GM23338 (cell line): ENCODE measurements around the gene ZNF334. TPM values are rescaled to one million over a fixed set of nuclear protein-coding genes. Genes with fewer than 3 reads are reported as not detected.

Experiments
- ATAC-seq: fragments of 200-7000 bp; cut with Tn5 transposase; 3 replicates; pipeline ENCODE4 v1.9.1; 2020
- DNase-seq: peaks from one replicate; pipeline ENCODE4 v3.0.0-alpha.2; 2015; ENCODE audit warnings: low spot score
- H2AFZ ChIP-seq: fragments of 200-600 bp; sonication (generic); 2 replicates; pipeline ENCODE4 v1.8.0; 2016; ENCODE audit warnings: antibody characterized with exemption, mild to moderate bottlenecking, moderate library complexity
- H3F3A ChIP-seq: fragments of 200-600 bp; sonication (generic); replicated peaks from 2 replicates; pipeline ENCODE4 v1.8.0; 2017; ENCODE audit warnings: antibody characterized with exemption, mixed run types, low read depth
- H3K27ac ChIP-seq: fragments of 200-600 bp; sonication (generic); 2 replicates; pipeline ENCODE4 v1.6.1; 2016; ENCODE audit warnings: low read depth
- H3K27me3 ChIP-seq: fragments of 200-600 bp; sonication (generic); 2 replicates; pipeline ENCODE4 v1.8.0; 2016; ENCODE audit warnings: mild to moderate bottlenecking, mixed run types, moderate library complexity; ENCODE audit not compliant: insufficient read depth
- H3K36me3 ChIP-seq: fragments of 200-600 bp; sonication (generic); 2 replicates; pipeline ENCODE4 v1.8.0; 2016; ENCODE audit warnings: mild to moderate bottlenecking; ENCODE audit not compliant: insufficient read depth
- H3K4me1 ChIP-seq: fragments of 200-600 bp; sonication (generic); 2 replicates; pipeline ENCODE4 v1.8.0; 2016; ENCODE audit warnings: mild to moderate bottlenecking, moderate library complexity; ENCODE audit not compliant: insufficient read depth
- H3K4me2 ChIP-seq: fragments of 200-600 bp; sonication (generic); 2 replicates; pipeline ENCODE4 v1.7.1; 2017; ENCODE audit warnings: mixed run types
- H3K4me3 ChIP-seq: fragments of 200-600 bp; sonication (generic); 2 replicates; pipeline ENCODE4 v1.6.1; 2016; ENCODE audit warnings: mixed run types
- H3K79me2 ChIP-seq: fragments of 200-600 bp; sonication (generic); replicated peaks from 2 replicates; pipeline ENCODE4 v1.8.0; 2017; ENCODE audit warnings: mild to moderate bottlenecking; ENCODE audit not compliant: insufficient read depth
- H3K9me2 ChIP-seq: fragments of 200-600 bp; sonication (generic); 2 replicates; pipeline ENCODE4 v1.8.0; 2017; ENCODE audit not compliant: insufficient read depth
- H4K20me1 ChIP-seq: fragments of 200-600 bp; sonication (generic); replicated peaks from 2 replicates; pipeline ENCODE4 v1.8.0; 2017; ENCODE audit warnings: mild to moderate bottlenecking; ENCODE audit not compliant: insufficient read depth
- H3K27ac Mint-ChIP-seq: 2 replicates; pipeline ENCODE4 v1.8.0; 2020; ENCODE audit warnings: inconsistent platforms, mild to moderate bottlenecking, moderate library complexity, mixed read lengths
- H3K27me3 Mint-ChIP-seq: 3 replicates; pipeline ENCODE4 v1.8.0; 2022; ENCODE audit warnings: low read depth, mild to moderate bottlenecking, moderate library complexity, mixed read lengths, inconsistent platforms; ENCODE audit not compliant: insufficient read depth, poor library complexity
- H3K36me3 Mint-ChIP-seq: 3 replicates; pipeline ENCODE4 v1.8.0; 2021; ENCODE audit warnings: low read depth, mild to moderate bottlenecking, inconsistent platforms, moderate library complexity, mixed read lengths
- H3K4me1 Mint-ChIP-seq: 3 replicates; pipeline ENCODE4 v1.8.0; 2020; ENCODE audit warnings: mild to moderate bottlenecking, inconsistent platforms, mixed read lengths
- H3K4me3 Mint-ChIP-seq: 3 replicates; pipeline ENCODE4 v1.8.0; 2021; ENCODE audit warnings: moderate library complexity, mild to moderate bottlenecking, inconsistent platforms, mixed read lengths
- H3K9me3 Mint-ChIP-seq: 3 replicates; pipeline ENCODE4 v1.8.0; 2020; ENCODE audit warnings: moderate library complexity, mild to moderate bottlenecking, inconsistent platforms, mixed read lengths
- EZH2 ChIP-seq: fragments of 200-600 bp; sonication (generic); IDR thresholded peaks from one replicate; pipeline ENCODE4 v1.8.0; 2017; ENCODE audit warnings: antibody characterized with exemption, mild to moderate bottlenecking, low read depth; ENCODE audit not compliant: unreplicated experiment
- EZH2phosphoT487 ChIP-seq: fragments of 200-600 bp; sonication (generic); IDR thresholded peaks from one replicate; pipeline ENCODE4 v1.8.1; 2018; ENCODE audit warnings: antibody characterized with exemption; ENCODE audit not compliant: unreplicated experiment
- NANOG ChIP-seq: IDR thresholded peaks from 2 replicates; pipeline ENCODE4 v1.6.1; 2016; ENCODE audit warnings: antibody characterized with exemption, borderline replicate concordance
- STAT1 ChIP-seq: IDR thresholded peaks from one replicate; pipeline ENCODE4 v1.6.1; 2016; ENCODE audit warnings: antibody characterized with exemption; ENCODE audit not compliant: unreplicated experiment
- ZNF114 ChIP-seq: fragments of 250-450 bp; sonication (Bioruptor Pico); IDR thresholded peaks from 2 replicates; pipeline ENCODE4 v1.5.0; 2020; ENCODE audit warnings: mild to moderate bottlenecking, moderate library complexity
- ZNF331 ChIP-seq: fragments of 250-450 bp; sonication (Bioruptor Pico); IDR thresholded peaks from 2 replicates; pipeline ENCODE4 v1.5.0; 2020; ENCODE audit warnings: low read depth, mild to moderate bottlenecking, moderate library complexity
- polyA plus RNA-seq: library from polyadenylated mRNA; unstranded; fragments of >200 nt; fragmentation: Nextera tagmentation; extraction: Ambion mirVana; gene quantifications from 2 replicates; pipeline ENCODE4 v1.2.1, GENCODE V29; 2016
- total RNA-seq: library from RNA; depleted of rRNA; stranded (reverse); fragments of >200 nt; shearing (Covaris generic); gene quantifications from 2 replicates; pipeline ENCODE4 v1.2.3, GENCODE V29; 2014
- TF ChIP-seq, protein P1 (sequence below), 2 experiments: fragments of 200-600 bp in 1 of 2; sonication (generic) in 1 of 2; conservative IDR thresholded peaks; 2 replicates each; pipeline versions ENCODE4 v1.5.1 to v1.6.1; 2016 to 2017; ENCODE audit warnings: antibody characterized with exemption in 2 of 2, low read depth in 2 of 2, mild to moderate bottlenecking in 2 of 2, moderate library complexity in 1 of 2
- TF ChIP-seq, protein P2 (sequence below): IDR thresholded peaks from 2 replicates; pipeline ENCODE4 v1.6.1; 2016; ENCODE audit warnings: antibody characterized with exemption
- TF ChIP-seq, protein P3 (sequence below): fragments of 250-450 bp; sonication (Bioruptor Pico); IDR thresholded peaks from 2 replicates; pipeline ENCODE4 v1.5.0; 2020; ENCODE audit warnings: mild to moderate bottlenecking, moderate library complexity
- TF ChIP-seq, protein P4 (sequence below): IDR thresholded peaks from one replicate; pipeline ENCODE4 v1.6.1; 2018; ENCODE audit warnings: antibody characterized with exemption; ENCODE audit not compliant: unreplicated experiment

Gene ZNF334
- total and polyA plus RNA-seq, 2 experiments from 2014 or later = 12.4 to 19.1 TPM

DNA sequence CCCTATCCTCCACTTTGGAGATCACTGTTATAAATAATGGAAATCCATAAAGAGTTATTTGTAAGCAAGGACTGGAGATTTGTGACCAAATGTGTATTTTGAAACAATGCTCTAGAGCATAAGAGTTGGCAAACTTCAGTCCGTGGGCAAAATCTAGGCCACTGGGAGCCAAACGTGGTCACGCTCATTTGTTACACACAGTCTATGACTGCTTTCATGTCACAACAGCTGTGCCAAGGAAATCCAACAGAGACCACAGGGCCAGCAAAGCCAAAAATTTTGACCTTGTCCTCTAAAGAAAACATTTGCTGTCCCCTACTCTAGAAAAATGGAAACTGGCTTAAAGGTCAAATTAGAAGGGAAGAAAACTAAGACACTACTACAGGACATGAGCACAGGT lies 7.9 kb downstream of the ZNF334 start (continued):
- TF ChIP-seq, protein P1, sequence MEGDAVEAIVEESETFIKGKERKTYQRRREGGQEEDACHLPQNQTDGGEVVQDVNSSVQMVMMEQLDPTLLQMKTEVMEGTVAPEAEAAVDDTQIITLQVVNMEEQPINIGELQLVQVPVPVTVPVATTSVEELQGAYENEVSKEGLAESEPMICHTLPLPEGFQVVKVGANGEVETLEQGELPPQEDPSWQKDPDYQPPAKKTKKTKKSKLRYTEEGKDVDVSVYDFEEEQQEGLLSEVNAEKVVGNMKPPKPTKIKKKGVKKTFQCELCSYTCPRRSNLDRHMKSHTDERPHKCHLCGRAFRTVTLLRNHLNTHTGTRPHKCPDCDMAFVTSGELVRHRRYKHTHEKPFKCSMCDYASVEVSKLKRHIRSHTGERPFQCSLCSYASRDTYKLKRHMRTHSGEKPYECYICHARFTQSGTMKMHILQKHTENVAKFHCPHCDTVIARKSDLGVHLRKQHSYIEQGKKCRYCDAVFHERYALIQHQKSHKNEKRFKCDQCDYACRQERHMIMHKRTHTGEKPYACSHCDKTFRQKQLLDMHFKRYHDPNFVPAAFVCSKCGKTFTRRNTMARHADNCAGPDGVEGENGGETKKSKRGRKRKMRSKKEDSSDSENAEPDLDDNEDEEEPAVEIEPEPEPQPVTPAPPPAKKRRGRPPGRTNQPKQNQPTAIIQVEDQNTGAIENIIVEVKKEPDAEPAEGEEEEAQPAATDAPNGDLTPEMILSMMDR (conservative IDR thresholded peaks at IDR 0.05; ENCODE audit: low read depth in 2 of 2) = no peak
- TF ChIP-seq, protein P2, sequence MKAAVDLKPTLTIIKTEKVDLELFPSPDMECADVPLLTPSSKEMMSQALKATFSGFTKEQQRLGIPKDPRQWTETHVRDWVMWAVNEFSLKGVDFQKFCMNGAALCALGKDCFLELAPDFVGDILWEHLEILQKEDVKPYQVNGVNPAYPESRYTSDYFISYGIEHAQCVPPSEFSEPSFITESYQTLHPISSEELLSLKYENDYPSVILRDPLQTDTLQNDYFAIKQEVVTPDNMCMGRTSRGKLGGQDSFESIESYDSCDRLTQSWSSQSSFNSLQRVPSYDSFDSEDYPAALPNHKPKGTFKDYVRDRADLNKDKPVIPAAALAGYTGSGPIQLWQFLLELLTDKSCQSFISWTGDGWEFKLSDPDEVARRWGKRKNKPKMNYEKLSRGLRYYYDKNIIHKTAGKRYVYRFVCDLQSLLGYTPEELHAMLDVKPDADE = no peak
- TF ChIP-seq, protein P3, sequence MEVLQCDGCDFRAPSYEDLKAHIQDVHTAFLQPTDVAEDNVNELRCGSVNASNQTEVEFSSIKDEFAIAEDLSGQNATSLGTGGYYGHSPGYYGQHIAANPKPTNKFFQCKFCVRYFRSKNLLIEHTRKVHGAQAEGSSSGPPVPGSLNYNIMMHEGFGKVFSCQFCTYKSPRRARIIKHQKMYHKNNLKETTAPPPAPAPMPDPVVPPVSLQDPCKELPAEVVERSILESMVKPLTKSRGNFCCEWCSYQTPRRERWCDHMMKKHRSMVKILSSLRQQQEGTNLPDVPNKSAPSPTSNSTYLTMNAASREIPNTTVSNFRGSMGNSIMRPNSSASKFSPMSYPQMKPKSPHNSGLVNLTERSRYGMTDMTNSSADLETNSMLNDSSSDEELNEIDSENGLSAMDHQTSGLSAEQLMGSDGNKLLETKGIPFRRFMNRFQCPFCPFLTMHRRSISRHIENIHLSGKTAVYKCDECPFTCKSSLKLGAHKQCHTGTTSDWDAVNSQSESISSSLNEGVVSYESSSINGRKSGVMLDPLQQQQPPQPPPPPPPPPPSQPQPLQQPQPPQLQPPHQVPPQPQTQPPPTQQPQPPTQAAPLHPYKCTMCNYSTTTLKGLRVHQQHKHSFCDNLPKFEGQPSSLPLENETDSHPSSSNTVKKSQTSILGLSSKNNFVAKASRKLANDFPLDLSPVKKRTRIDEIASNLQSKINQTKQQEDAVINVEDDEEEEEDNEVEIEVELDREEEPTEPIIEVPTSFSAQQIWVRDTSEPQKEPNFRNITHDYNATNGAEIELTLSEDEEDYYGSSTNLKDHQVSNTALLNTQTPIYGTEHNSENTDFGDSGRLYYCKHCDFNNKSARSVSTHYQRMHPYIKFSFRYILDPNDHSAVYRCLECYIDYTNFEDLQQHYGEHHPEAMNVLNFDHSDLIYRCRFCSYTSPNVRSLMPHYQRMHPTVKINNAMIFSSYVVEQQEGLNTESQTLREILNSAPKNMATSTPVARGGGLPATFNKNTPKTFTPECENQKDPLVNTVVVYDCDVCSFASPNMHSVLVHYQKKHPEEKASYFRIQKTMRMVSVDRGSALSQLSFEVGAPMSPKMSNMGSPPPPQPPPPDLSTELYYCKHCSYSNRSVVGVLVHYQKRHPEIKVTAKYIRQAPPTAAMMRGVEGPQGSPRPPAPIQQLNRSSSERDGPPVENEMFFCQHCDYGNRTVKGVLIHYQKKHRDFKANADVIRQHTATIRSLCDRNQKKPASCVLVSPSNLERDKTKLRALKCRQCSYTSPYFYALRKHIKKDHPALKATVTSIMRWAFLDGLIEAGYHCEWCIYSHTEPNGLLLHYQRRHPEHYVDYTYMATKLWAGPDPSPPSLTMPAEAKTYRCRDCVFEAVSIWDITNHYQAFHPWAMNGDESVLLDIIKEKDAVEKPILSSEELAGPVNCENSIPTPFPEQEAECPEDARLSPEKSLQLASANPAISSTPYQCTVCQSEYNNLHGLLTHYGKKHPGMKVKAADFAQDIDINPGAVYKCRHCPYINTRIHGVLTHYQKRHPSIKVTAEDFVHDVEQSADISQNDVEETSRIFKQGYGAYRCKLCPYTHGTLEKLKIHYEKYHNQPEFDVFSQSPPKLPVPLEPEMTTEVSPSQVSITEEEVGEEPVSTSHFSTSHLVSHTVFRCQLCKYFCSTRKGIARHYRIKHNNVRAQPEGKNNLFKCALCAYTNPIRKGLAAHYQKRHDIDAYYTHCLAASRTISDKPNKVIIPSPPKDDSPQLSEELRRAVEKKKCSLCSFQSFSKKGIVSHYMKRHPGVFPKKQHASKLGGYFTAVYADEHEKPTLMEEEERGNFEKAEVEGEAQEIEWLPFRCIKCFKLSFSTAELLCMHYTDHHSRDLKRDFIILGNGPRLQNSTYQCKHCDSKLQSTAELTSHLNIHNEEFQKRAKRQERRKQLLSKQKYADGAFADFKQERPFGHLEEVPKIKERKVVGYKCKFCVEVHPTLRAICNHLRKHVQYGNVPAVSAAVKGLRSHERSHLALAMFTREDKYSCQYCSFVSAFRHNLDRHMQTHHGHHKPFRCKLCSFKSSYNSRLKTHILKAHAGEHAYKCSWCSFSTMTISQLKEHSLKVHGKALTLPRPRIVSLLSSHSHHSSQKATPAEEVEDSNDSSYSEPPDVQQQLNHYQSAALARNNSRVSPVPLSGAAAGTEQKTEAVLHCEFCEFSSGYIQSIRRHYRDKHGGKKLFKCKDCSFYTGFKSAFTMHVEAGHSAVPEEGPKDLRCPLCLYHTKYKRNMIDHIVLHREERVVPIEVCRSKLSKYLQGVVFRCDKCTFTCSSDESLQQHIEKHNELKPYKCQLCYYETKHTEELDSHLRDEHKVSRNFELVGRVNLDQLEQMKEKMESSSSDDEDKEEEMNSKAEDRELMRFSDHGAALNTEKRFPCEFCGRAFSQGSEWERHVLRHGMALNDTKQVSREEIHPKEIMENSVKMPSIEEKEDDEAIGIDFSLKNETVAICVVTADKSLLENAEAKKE = no peak
- TF ChIP-seq STAT1 (no peak), ZNF331 (CRISPR knock-in tag) (no peak), ZNF114 (no peak)

DNA sequence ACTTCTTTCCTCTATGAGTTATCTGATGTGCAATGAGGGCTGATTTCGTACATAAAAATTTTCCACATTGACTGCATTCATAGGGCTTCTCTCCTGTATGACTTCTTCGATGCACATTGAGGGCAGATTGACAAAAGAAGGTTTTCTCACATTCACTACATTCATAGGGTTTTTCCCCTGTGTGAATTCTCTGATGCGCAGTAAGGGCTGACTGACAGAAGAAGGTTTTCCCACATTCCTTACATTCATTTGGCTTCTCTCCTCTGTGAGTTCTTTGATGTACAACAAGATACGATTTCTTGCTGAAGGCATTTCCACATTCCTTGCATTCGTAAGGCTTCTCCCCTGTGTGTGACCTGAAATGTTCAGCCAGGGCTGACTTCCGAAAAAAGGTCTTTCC lies 11.4 kb downstream of the ZNF334 start:
- Mint-ChIP-seq H3K27ac (no peak overlapping the region), H3K4me1 (no peaks in the 10 kb centered on the region), H3K27me3 (peaks cover 5% of the 10 kb centered on the region), H3K4me3 (no peak overlapping the region), H3K9me3 (peaks cover 92% of the 10 kb centered on the region), H3K36me3 (peaks cover 99% of the 10 kb centered on the region)
- Histone ChIP-seq H3K27ac (no peak overlapping the region), H3K27me3 (no peaks in the 10 kb centered on the region), H4K20me1 (no peaks in the 10 kb centered on the region), H3K9me2 (no peaks in the 10 kb centered on the region), H3K4me1 (no peaks in the 10 kb centered on the region), H2AFZ (no peak overlapping the region), H3K79me2 (no peaks in the 10 kb centered on the region), H3K4me3 (no peak overlapping the region), H3F3A (peaks cover 5% of the 10 kb centered on the region; the same call in 1 of the 2 replicates), H3K36me3 (peaks cover 71% of the 10 kb centered on the region), H3K4me2 (no peak overlapping the region)
- DNase-seq = peak; percentile 15
- no peak for ATAC-seq
- TF ChIP-seq ZNF114 (no peak), NANOG (no peak), EZH2phosphoT487 (no peak), EZH2 (no peak), ZNF331 (CRISPR knock-in tag) (no peak), STAT1 (no peak)
- TF ChIP-seq, protein P4, sequence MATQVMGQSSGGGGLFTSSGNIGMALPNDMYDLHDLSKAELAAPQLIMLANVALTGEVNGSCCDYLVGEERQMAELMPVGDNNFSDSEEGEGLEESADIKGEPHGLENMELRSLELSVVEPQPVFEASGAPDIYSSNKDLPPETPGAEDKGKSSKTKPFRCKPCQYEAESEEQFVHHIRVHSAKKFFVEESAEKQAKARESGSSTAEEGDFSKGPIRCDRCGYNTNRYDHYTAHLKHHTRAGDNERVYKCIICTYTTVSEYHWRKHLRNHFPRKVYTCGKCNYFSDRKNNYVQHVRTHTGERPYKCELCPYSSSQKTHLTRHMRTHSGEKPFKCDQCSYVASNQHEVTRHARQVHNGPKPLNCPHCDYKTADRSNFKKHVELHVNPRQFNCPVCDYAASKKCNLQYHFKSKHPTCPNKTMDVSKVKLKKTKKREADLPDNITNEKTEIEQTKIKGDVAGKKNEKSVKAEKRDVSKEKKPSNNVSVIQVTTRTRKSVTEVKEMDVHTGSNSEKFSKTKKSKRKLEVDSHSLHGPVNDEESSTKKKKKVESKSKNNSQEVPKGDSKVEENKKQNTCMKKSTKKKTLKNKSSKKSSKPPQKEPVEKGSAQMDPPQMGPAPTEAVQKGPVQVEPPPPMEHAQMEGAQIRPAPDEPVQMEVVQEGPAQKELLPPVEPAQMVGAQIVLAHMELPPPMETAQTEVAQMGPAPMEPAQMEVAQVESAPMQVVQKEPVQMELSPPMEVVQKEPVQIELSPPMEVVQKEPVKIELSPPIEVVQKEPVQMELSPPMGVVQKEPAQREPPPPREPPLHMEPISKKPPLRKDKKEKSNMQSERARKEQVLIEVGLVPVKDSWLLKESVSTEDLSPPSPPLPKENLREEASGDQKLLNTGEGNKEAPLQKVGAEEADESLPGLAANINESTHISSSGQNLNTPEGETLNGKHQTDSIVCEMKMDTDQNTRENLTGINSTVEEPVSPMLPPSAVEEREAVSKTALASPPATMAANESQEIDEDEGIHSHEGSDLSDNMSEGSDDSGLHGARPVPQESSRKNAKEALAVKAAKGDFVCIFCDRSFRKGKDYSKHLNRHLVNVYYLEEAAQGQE = no peak
- TF ChIP-seq, protein P2 = no peak
